SK-N-SH (cell line): ENCODE data around the gene SUCLG2. TPM values are rescaled to one million over a fixed set of nuclear protein-coding genes. Genes with fewer than 3 reads are reported as not detected.

Experiments used
- CTCF ChIA-PET: fragments of 300-600, 350-600 bp; formaldehyde crosslinking; extraction: SDS; loops from one replicate; lab custom pipeline; 2021; lab: Yijun Ruan, JAX
- POLR2A ChIA-PET: fragments of 350-600 bp; sonication (Branson Sonifier 250); formaldehyde crosslinking; extraction: SDS; loops from one replicate; lab custom pipeline; 2020; ENCODE audit warnings: antibody characterized with exemption, inconsistent platforms; lab: Yijun Ruan, JAX
- DNase-seq: peaks from one replicate; pipeline ENCODE4 v3.0.0; 2012
- H2AFZ ChIP-seq: fragments of 200-600 bp; sonication (generic); 2 replicates; pipeline ENCODE4 v1.8.1; 2016; ENCODE audit warnings: antibody characterized with exemption, mild to moderate bottlenecking, low read depth
- H3F3A ChIP-seq: fragments of 200-600 bp; sonication (generic); replicated peaks from 2 replicates; pipeline ENCODE3; 2016; ENCODE audit warnings: antibody characterized with exemption, mild to moderate bottlenecking; ENCODE audit not compliant: insufficient read depth
- H3K27ac ChIP-seq, 2 experiments: fragments of 200-500 bp in 1 of 2; fragments of 200-600 bp in 1 of 2; sonication (Bioruptor generic) in 1 of 2; sonication (generic), shearing (Covaris generic) in 1 of 2; 2 replicates each; pipeline versions ENCODE4 v1.5.1 to v1.6.1; 2014 to 2016; ENCODE audit warnings: low read depth in 2 of 2, inconsistent platforms in 1 of 2, low read length in 1 of 2, mild to moderate bottlenecking in 1 of 2, mixed read lengths in 1 of 2
- H3K27me3 ChIP-seq: fragments of 200-600 bp; sonication (generic), shearing (Covaris generic); 2 replicates; pipeline ENCODE4 v1.6.1; 2016; ENCODE audit warnings: mixed run types; ENCODE audit not compliant: insufficient read depth
- H3K36me3 ChIP-seq, 2 experiments: fragments of 200-500 bp in 1 of 2; fragments of 200-600 bp in 1 of 2; sonication (Bioruptor generic) in 1 of 2; sonication (generic) in 1 of 2; replicated peaks in 1 of 2; 2 replicates each; pipeline versions ENCODE3 to v1.5.1; 2014 to 2016; ENCODE audit warnings: low read length in 1 of 2, mild to moderate bottlenecking in 1 of 2; ENCODE audit not compliant: insufficient read depth in 2 of 2, control insufficient read depth in 1 of 2
- H3K4me1 ChIP-seq, 2 experiments: fragments of 200-500 bp in 1 of 2; fragments of 200-600 bp in 1 of 2; sonication (Bioruptor generic) in 1 of 2; sonication (generic), shearing (Covaris generic) in 1 of 2; 2 replicates each; pipeline versions ENCODE4 v1.5.1 to v1.6.1; 2014 to 2016; ENCODE audit warnings: low read depth in 1 of 2, low read length in 1 of 2, mixed run types in 1 of 2; ENCODE audit not compliant: insufficient read depth in 2 of 2, control insufficient read depth in 1 of 2
- H3K4me2 ChIP-seq: fragments of 200-600 bp; sonication (generic), shearing (Covaris generic); 2 replicates; pipeline ENCODE4 v1.6.1; 2017; ENCODE audit warnings: mixed run types
- H3K4me3 ChIP-seq, 2 experiments: fragments of 200-500 bp in 1 of 2; fragments of 200-600 bp in 1 of 2; sonication (Bioruptor generic) in 1 of 2; sonication (generic), shearing (Covaris generic) in 1 of 2; 2 replicates each; pipeline versions ENCODE4 v1.5.1 to v1.8.1; 2014 to 2016; ENCODE audit warnings: low read depth in 2 of 2, inconsistent platforms in 1 of 2, low read length in 1 of 2, mild to moderate bottlenecking in 1 of 2, mixed read lengths in 1 of 2, moderate library complexity in 1 of 2
- H3K79me2 ChIP-seq: fragments of 200-600 bp; sonication (generic); 2 replicates; pipeline ENCODE4 v1.8.1; 2017; ENCODE audit warnings: mild to moderate bottlenecking; ENCODE audit not compliant: insufficient read depth
- H3K9ac ChIP-seq: fragments of 200-600 bp; sonication (generic); 2 replicates; pipeline ENCODE4 v1.6.1; 2017; ENCODE audit warnings: mixed run types
- H3K9me2 ChIP-seq: fragments of 200-600 bp; sonication (generic); 2 replicates; pipeline ENCODE4 v1.6.1; 2017; ENCODE audit warnings: mixed run types
- H3K9me3 ChIP-seq: fragments of 200-600 bp; sonication (generic); 2 replicates; pipeline ENCODE4 v1.6.1; 2017; ENCODE audit warnings: mixed run types, mild to moderate bottlenecking, moderate library complexity
- H4K20me1 ChIP-seq: fragments of 200-600 bp; sonication (generic); 2 replicates; pipeline ENCODE4 v1.6.1; 2017; ENCODE audit warnings: mild to moderate bottlenecking, mixed run types; ENCODE audit not compliant: insufficient read depth
- CHD2 ChIP-seq: fragments of 150-350 bp; IDR thresholded peaks from 2 replicates; pipeline ENCODE4 v1.6.1; 2018; ENCODE audit warnings: low read length; ENCODE audit not compliant: partially characterized antibody
- ELF1 ChIP-seq: IDR thresholded peaks from 2 replicates; pipeline ENCODE4 v1.4.0; 2012
- EP300 ChIP-seq, 2 experiments: IDR thresholded peaks; 2 replicates each; pipeline versions ENCODE4 v1.4.0 to v1.6.1; 2012; ENCODE audit warnings: borderline replicate concordance in 1 of 2, low read depth in 1 of 2, low read length in 1 of 2
- FOXJ3 ChIP-seq: sonication (generic); formaldehyde crosslinking; IDR thresholded peaks from 2 replicates; pipeline ENCODE4 v1.5.1; 2020; ENCODE audit warnings: mild to moderate bottlenecking, missing genetic modification reagents
- FOXM1 ChIP-seq: IDR thresholded peaks from 2 replicates; pipeline ENCODE4 v1.4.0; 2012; ENCODE audit warnings: low read depth, mild to moderate bottlenecking
- JUND ChIP-seq: IDR thresholded peaks from 2 replicates; pipeline ENCODE4 v1.4.0; 2012
- MAX ChIP-seq: IDR thresholded peaks from 2 replicates; pipeline ENCODE4 v1.4.0; 2012; ENCODE audit warnings: low read depth
- MXI1 ChIP-seq: IDR thresholded peaks from 2 replicates; pipeline ENCODE4 v1.6.1; 2012; ENCODE audit warnings: mild to moderate bottlenecking, low read depth, low read length, improper control_type of control experiment
- PBX3 ChIP-seq: IDR thresholded peaks from 2 replicates; pipeline ENCODE4; 2012
- RAD21 ChIP-seq: IDR thresholded peaks from 2 replicates; pipeline ENCODE4 v1.6.1; 2012; ENCODE audit warnings: mild to moderate bottlenecking, low read length
- RCOR1 ChIP-seq: fragments of 150-350 bp; IDR thresholded peaks from 2 replicates; pipeline ENCODE4 v1.6.1; 2017; ENCODE audit warnings: antibody characterized with exemption, low read length
- REST ChIP-seq: IDR thresholded peaks from 2 replicates; pipeline ENCODE4 v1.6.1; 2012; ENCODE audit warnings: mild to moderate bottlenecking, low read depth, low read length, moderate library complexity
- RFX5 ChIP-seq: IDR thresholded peaks from 2 replicates; pipeline ENCODE4 v1.6.1; 2012; ENCODE audit warnings: mild to moderate bottlenecking, improper control_type of control experiment, low read length
- RXRA ChIP-seq: IDR thresholded peaks from 2 replicates; pipeline ENCODE4 v1.4.0; 2012; ENCODE audit warnings: low read depth, mild to moderate bottlenecking, borderline replicate concordance
- SIN3A ChIP-seq: IDR thresholded peaks from 2 replicates; pipeline ENCODE4 v1.6.1; 2012; ENCODE audit warnings: low read depth, mild to moderate bottlenecking, low read length, moderate library complexity, borderline replicate concordance
- SMC3 ChIP-seq: IDR thresholded peaks from 2 replicates; pipeline ENCODE4 v1.6.1; 2012; ENCODE audit warnings: low read depth, low read length, improper control_type of control experiment
- TAF1 ChIP-seq: IDR thresholded peaks from 2 replicates; pipeline ENCODE4 v1.6.1; 2012; ENCODE audit warnings: low read depth, mild to moderate bottlenecking, low read length, moderate library complexity, borderline replicate concordance
- WGBS: methylation state at CpG from one replicate; pipeline ENCODE4 v1.1.6; 2017; ENCODE audit warnings: low lambda C conversion rate; 5-methylcytosine and 5-hydroxymethylcytosine counted together
- polyA plus RNA-seq, 3 experiments: library from polyadenylated mRNA; depleted of rRNA; stranded (reverse); fragments of >200 nt; gene quantifications; 2 replicates each; pipeline ENCODE4 v1.2.3, GENCODE V29; 2012
- TF ChIP-seq, protein P1 (sequence below): IDR thresholded peaks from 2 replicates; pipeline ENCODE4 v1.4.0; 2012; ENCODE audit warnings: low read depth, borderline replicate concordance
- TF ChIP-seq, protein P2 (sequence below): fragments of 200-600 bp; sonication (generic); IDR thresholded peaks from 2 replicates; pipeline ENCODE4 v1.6.1; 2017; ENCODE audit warnings: antibody characterized with exemption, mild to moderate bottlenecking, moderate library complexity
- TF ChIP-seq, protein P3 (sequence below): fragments of 150-350 bp; IDR thresholded peaks from 2 replicates; pipeline ENCODE4 v1.6.1; 2016; ENCODE audit warnings: mild to moderate bottlenecking, low read depth, low read length

The SUCLG2 gene
- polyA plus RNA-seq, 1 of the 3 experiments (the other 2 are of a cell fraction): 20.2 TPM

- no peak for TF ChIP-seq CHD2
- TF ChIP-seq, protein P1, sequence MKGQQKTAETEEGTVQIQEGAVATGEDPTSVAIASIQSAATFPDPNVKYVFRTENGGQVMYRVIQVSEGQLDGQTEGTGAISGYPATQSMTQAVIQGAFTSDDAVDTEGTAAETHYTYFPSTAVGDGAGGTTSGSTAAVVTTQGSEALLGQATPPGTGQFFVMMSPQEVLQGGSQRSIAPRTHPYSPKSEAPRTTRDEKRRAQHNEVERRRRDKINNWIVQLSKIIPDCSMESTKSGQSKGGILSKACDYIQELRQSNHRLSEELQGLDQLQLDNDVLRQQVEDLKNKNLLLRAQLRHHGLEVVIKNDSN: no peak
- no peak for TF ChIP-seq FOXJ3 (CRISPR knock-in tag)
- no peak for TF ChIP-seq MAX
These were observed 78.0 kb downstream of the SUCLG2 start (continued) for GRCh38 chr3:67576441-67576840.

DNA sequence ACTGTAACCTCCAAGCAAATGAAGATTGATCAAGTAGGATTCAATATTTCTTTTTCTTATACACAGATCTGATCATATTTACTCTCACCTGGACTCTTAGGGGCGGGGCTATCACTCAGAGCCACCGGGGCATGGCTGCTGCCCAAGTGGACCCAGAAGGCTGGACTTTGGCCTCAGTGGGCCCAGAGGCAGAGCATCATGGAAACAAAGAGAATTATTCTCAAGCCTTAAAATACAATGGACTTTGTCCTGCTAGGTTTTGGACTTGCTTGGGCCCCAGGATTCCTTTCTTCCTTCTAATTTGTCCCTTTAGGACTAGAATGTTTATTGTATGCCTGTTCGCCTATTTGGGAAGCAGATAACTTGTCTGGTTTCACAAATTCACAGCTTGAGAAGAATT lies 85.1 kb downstream of the SUCLG2 start:
- no peaks in the 10 kb centered on the region for H3K4me1 ChIP-seq
- ChIA-PET POLR2A (no interaction called here), CTCF (interaction anchor here (1.4 kb wide), 1 partner anchor 26 kb away, joined by 3 read pairs; no protein-coding TSS in a partner anchor)
- TF ChIP-seq FOXM1 (no peak), ELF1 (no peak), JUND (no peak), PBX3 (no peak), RXRA (no peak), RFX5 (no peak), CHD2 (no peak), RAD21 (no peak), EP300 (IDR thresholded peaks at IDR 0.05; ENCODE audit: borderline replicate concordance in 1 of 2, low read depth in 1 of 2, low read length in 1 of 2) (no peak), MXI1 (no peak), SMC3 (no peak), SIN3A (no peak), REST (no peak), TAF1 (no peak), RCOR1 (no peak)
- TF ChIP-seq, protein P2, sequence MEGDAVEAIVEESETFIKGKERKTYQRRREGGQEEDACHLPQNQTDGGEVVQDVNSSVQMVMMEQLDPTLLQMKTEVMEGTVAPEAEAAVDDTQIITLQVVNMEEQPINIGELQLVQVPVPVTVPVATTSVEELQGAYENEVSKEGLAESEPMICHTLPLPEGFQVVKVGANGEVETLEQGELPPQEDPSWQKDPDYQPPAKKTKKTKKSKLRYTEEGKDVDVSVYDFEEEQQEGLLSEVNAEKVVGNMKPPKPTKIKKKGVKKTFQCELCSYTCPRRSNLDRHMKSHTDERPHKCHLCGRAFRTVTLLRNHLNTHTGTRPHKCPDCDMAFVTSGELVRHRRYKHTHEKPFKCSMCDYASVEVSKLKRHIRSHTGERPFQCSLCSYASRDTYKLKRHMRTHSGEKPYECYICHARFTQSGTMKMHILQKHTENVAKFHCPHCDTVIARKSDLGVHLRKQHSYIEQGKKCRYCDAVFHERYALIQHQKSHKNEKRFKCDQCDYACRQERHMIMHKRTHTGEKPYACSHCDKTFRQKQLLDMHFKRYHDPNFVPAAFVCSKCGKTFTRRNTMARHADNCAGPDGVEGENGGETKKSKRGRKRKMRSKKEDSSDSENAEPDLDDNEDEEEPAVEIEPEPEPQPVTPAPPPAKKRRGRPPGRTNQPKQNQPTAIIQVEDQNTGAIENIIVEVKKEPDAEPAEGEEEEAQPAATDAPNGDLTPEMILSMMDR: no peak
- TF ChIP-seq, protein P3, sequence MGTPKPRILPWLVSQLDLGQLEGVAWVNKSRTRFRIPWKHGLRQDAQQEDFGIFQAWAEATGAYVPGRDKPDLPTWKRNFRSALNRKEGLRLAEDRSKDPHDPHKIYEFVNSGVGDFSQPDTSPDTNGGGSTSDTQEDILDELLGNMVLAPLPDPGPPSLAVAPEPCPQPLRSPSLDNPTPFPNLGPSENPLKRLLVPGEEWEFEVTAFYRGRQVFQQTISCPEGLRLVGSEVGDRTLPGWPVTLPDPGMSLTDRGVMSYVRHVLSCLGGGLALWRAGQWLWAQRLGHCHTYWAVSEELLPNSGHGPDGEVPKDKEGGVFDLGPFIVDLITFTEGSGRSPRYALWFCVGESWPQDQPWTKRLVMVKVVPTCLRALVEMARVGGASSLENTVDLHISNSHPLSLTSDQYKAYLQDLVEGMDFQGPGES: no peak
- peaks cover 6% of the 10 kb centered on the region for H3F3A ChIP-seq
- WGBS: 93% methylated on average over 3 of the region's 3 CpGs
- no peaks in the 10 kb centered on the region for H3K27me3 ChIP-seq
- H4K20me1 ChIP-seq: no peaks in the 10 kb centered on the region
- no peak for DNase-seq
- H3K36me3 ChIP-seq: peaks cover 0 to 5% of the 10 kb centered on the region in 2 experiments
- H2AFZ ChIP-seq: no peak overlapping the region
- H3K4me2 ChIP-seq: no peak overlapping the region
- H3K27ac ChIP-seq: no peak overlapping the region
- H3K9me2 ChIP-seq: no peaks in the 10 kb centered on the region
- peaks cover 3% of the 10 kb centered on the region; the same call in 1 of the 2 replicates for H3K79me2 ChIP-seq
- no peak overlapping the region for H3K4me3 ChIP-seq
- no peaks in the 10 kb centered on the region for H3K9me3 ChIP-seq
- no peak overlapping the region for H3K9ac ChIP-seq
